Measurements from ENCODE around the gene PVALEF.

PVALEF gene

GRCh38 chr17:81181811-81182185 is 16.5 kb downstream of the PVALEF start:
- intact Hi-C loops (cut with micrococcal nuclease): no loop called here
- Mint-ChIP-seq H3K27ac (no peak overlapping the region), H3K36me3 (ENCODE audit: low read depth) (no peaks in the 10 kb centered on the region), H3K4me3 (no peak overlapping the region), H3K4me1 (ENCODE audit: low read depth) (no peaks in the 10 kb centered on the region), H3K9me3 (no peaks in the 10 kb centered on the region), H3K27me3 (peaks cover 27% of the 10 kb centered on the region)

- H3K4me3 Mint-ChIP-seq: no peak overlapping the region
- intact Hi-C loops (cut with micrococcal nuclease): no loop called here
- H3K27me3 Mint-ChIP-seq: peaks cover 27% of the 10 kb centered on the region
- H3K4me1 Mint-ChIP-seq (ENCODE audit: low read depth): no peaks in the 10 kb centered on the region
- no peaks in the 10 kb centered on the region for H3K36me3 Mint-ChIP-seq (ENCODE audit: low read depth)
- no peaks in the 10 kb centered on the region for H3K9me3 Mint-ChIP-seq
- H3K27ac Mint-ChIP-seq: no peak overlapping the region
These were observed 17.3 kb downstream of the PVALEF start for GRCh38 chr17:81182596-81182995.

- intact Hi-C loops (cut with micrococcal nuclease): no loop called here
- H3K27ac Mint-ChIP-seq: no peak overlapping the region
- H3K27me3 Mint-ChIP-seq: peaks cover 27% of the 10 kb centered on the region
- no peak overlapping the region for H3K4me3 Mint-ChIP-seq
- H3K9me3 Mint-ChIP-seq: no peaks in the 10 kb centered on the region
- H3K4me1 Mint-ChIP-seq (ENCODE audit: low read depth): no peaks in the 10 kb centered on the region
- no peaks in the 10 kb centered on the region for H3K36me3 Mint-ChIP-seq (ENCODE audit: low read depth)
These were observed 18.0 kb downstream of the PVALEF start for GRCh38 chr17:81183316-81183715.

- Mint-ChIP-seq H3K4me1 (ENCODE audit: low read depth) (peaks cover under 1% of the 10 kb centered on the region), H3K4me3 (no peak overlapping the region), H3K27me3 (peaks cover 27% of the 10 kb centered on the region), H3K36me3 (ENCODE audit: low read depth) (peaks cover 1% of the 10 kb centered on the region), H3K27ac (no peak overlapping the region), H3K9me3 (no peaks in the 10 kb centered on the region)
- intact Hi-C loops (cut with micrococcal nuclease): no loop called here
These were observed 18.5 kb downstream of the PVALEF start for GRCh38 chr17:81183807-81184206.

- Mint-ChIP-seq H3K4me3 (no peak overlapping the region), H3K4me1 (ENCODE audit: low read depth) (peaks cover 5% of the 10 kb centered on the region), H3K27me3 (peaks cover 27% of the 10 kb centered on the region), H3K27ac (no peak overlapping the region), H3K9me3 (no peaks in the 10 kb centered on the region), H3K36me3 (ENCODE audit: low read depth) (peaks cover 9% of the 10 kb centered on the region)
- intact Hi-C loops (cut with micrococcal nuclease): no loop called here
These were observed 19.2 kb downstream of the PVALEF start for GRCh38 chr17:81184555-81184954.

- Mint-ChIP-seq H3K27ac (no peak overlapping the region), H3K4me3 (no peak overlapping the region), H3K9me3 (no peaks in the 10 kb centered on the region), H3K4me1 (ENCODE audit: low read depth) (peaks cover 5% of the 10 kb centered on the region), H3K27me3 (peaks cover 27% of the 10 kb centered on the region), H3K36me3 (ENCODE audit: low read depth) (peaks cover 25% of the 10 kb centered on the region)
- intact Hi-C loops (cut with micrococcal nuclease): no loop called here
These were observed 20.9 kb downstream of the PVALEF start for GRCh38 chr17:81186203-81186602.

GRCh38 chr17:81187120-81187519 is 21.8 kb downstream of the PVALEF start:
- peaks cover 34% of the 10 kb centered on the region for H3K36me3 Mint-ChIP-seq (ENCODE audit: low read depth)
- H3K9me3 Mint-ChIP-seq: no peaks in the 10 kb centered on the region
- H3K27ac Mint-ChIP-seq: no peak overlapping the region
- peaks cover 27% of the 10 kb centered on the region for H3K27me3 Mint-ChIP-seq
- peaks cover 5% of the 10 kb centered on the region for H3K4me1 Mint-ChIP-seq (ENCODE audit: low read depth)
- intact Hi-C loops (cut with micrococcal nuclease): no loop called here
- H3K4me3 Mint-ChIP-seq: no peak overlapping the region

- intact Hi-C loops (cut with micrococcal nuclease): no loop called here
- H3K27ac Mint-ChIP-seq: no peak overlapping the region
- no peaks in the 10 kb centered on the region for H3K9me3 Mint-ChIP-seq
- H3K36me3 Mint-ChIP-seq (ENCODE audit: low read depth): peaks cover 38% of the 10 kb centered on the region
- peaks cover 24% of the 10 kb centered on the region for H3K27me3 Mint-ChIP-seq
- no peak overlapping the region for H3K4me3 Mint-ChIP-seq
- peaks cover 5% of the 10 kb centered on the region for H3K4me1 Mint-ChIP-seq (ENCODE audit: low read depth)
These were observed 22.5 kb downstream of the PVALEF start for GRCh38 chr17:81187586-81188490.

GRCh38 chr17:81188491-81188840 is 23.2 kb downstream of the PVALEF start:
- intact Hi-C loops (cut with micrococcal nuclease): no loop called here
- no peak overlapping the region for H3K4me3 Mint-ChIP-seq
- H3K27me3 Mint-ChIP-seq: peaks cover 22% of the 10 kb centered on the region

GRCh38 chr17:81189016-81189415 is 23.7 kb downstream of the PVALEF start:
- Mint-ChIP-seq H3K36me3 (ENCODE audit: low read depth) (peaks cover 50% of the 10 kb centered on the region), H3K27ac (no peak overlapping the region), H3K4me3 (no peak overlapping the region), H3K27me3 (peaks cover 17% of the 10 kb centered on the region), H3K4me1 (ENCODE audit: low read depth) (peaks cover 5% of the 10 kb centered on the region), H3K9me3 (no peaks in the 10 kb centered on the region)
- intact Hi-C loops (cut with micrococcal nuclease): no loop called here

More at GRCh38 chr17:81188491-81188840, 23.2 kb downstream of the PVALEF start:
- Mint-ChIP-seq H3K9me3 (no peaks in the 10 kb centered on the region), H3K4me1 (ENCODE audit: low read depth) (peaks cover 5% of the 10 kb centered on the region), H3K36me3 (ENCODE audit: low read depth) (peaks cover 44% of the 10 kb centered on the region), H3K27ac (no peak overlapping the region)

GRCh38 chr17:81189670-81190530 is 24.6 kb downstream of the PVALEF start:
- H3K27me3 Mint-ChIP-seq: peaks cover 8% of the 10 kb centered on the region
- H3K9me3 Mint-ChIP-seq: no peaks in the 10 kb centered on the region
- H3K4me1 Mint-ChIP-seq (ENCODE audit: low read depth): peaks cover 5% of the 10 kb centered on the region
- H3K36me3 Mint-ChIP-seq (ENCODE audit: low read depth): peaks cover 59% of the 10 kb centered on the region
- H3K27ac Mint-ChIP-seq: no peak overlapping the region
- no peak overlapping the region for H3K4me3 Mint-ChIP-seq
- intact Hi-C loops (cut with micrococcal nuclease): no loop called here

GRCh38 chr17:81190591-81190990 is 25.3 kb downstream of the PVALEF start:
- H3K27ac Mint-ChIP-seq: no peak overlapping the region
- H3K27me3 Mint-ChIP-seq: peaks cover 2% of the 10 kb centered on the region
- intact Hi-C loops (cut with micrococcal nuclease): no loop called here
- no peaks in the 10 kb centered on the region for H3K9me3 Mint-ChIP-seq
- peaks cover 5% of the 10 kb centered on the region for H3K4me1 Mint-ChIP-seq (ENCODE audit: low read depth)
- H3K36me3 Mint-ChIP-seq (ENCODE audit: low read depth): peaks cover 65% of the 10 kb centered on the region
- H3K4me3 Mint-ChIP-seq: no peak overlapping the region

- H3K36me3 Mint-ChIP-seq (ENCODE audit: low read depth): peaks cover 70% of the 10 kb centered on the region
- intact Hi-C loops (cut with micrococcal nuclease): no loop called here
- H3K27ac Mint-ChIP-seq: no peak overlapping the region
- no peak overlapping the region for H3K4me3 Mint-ChIP-seq
- peaks cover 5% of the 10 kb centered on the region for H3K4me1 Mint-ChIP-seq (ENCODE audit: low read depth)
- no peaks in the 10 kb centered on the region for H3K9me3 Mint-ChIP-seq
- peaks cover 2% of the 10 kb centered on the region for H3K27me3 Mint-ChIP-seq
These were observed 25.8 kb downstream of the PVALEF start for GRCh38 chr17:81191116-81191515.

GRCh38 chr17:81191646-81192045 is 26.3 kb downstream of the PVALEF start:
- peaks cover 75% of the 10 kb centered on the region for H3K36me3 Mint-ChIP-seq (ENCODE audit: low read depth)
- intact Hi-C loops (cut with micrococcal nuclease): no loop called here
- H3K27me3 Mint-ChIP-seq: no peaks in the 10 kb centered on the region
- H3K4me1 Mint-ChIP-seq (ENCODE audit: low read depth): peaks cover 5% of the 10 kb centered on the region
- H3K9me3 Mint-ChIP-seq: no peaks in the 10 kb centered on the region
- no peak overlapping the region for H3K27ac Mint-ChIP-seq
- no peak overlapping the region for H3K4me3 Mint-ChIP-seq
